BLaER1 treated with 17β-estradiol and CSF1 and Interleukin-3, amounts not matched to agents 10 nM and 100 nM (cell line): ENCODE results near the gene FUT8.

ENCODE experiments used
- H3K27ac ChIP-seq, 11 experiments: shearing (Covaris generic); formaldehyde crosslinking; 2 replicates each; pipeline ENCODE4 v1.8.1; 2022
- H3K27me3 ChIP-seq, 11 experiments: shearing (Covaris generic); formaldehyde crosslinking; 2 replicates each; pipeline ENCODE4 v1.8.1; 2022
- H3K36me3 ChIP-seq, 11 experiments: shearing (Covaris generic); formaldehyde crosslinking; 2 replicates each; pipeline ENCODE4 v1.8.1; 2022
- H3K4me1 ChIP-seq, 10 experiments: shearing (Covaris generic); formaldehyde crosslinking; 2 replicates each; pipeline ENCODE4 v1.8.1; 2022
- H3K4me2 ChIP-seq, 11 experiments: shearing (Covaris generic); formaldehyde crosslinking; 2 replicates each; pipeline ENCODE4 v1.8.1; 2022
- H3K4me3 ChIP-seq, 10 experiments: shearing (Covaris generic); formaldehyde crosslinking; 2 replicates each; pipeline ENCODE4 v1.8.1; 2022
- H3K9ac ChIP-seq, 11 experiments: shearing (Covaris generic); formaldehyde crosslinking; 2 replicates each; pipeline ENCODE4 v1.8.1; 2022
- H3K9me3 ChIP-seq, 11 experiments: shearing (Covaris generic); formaldehyde crosslinking; replicated peaks in 1 of 11; 2 replicates each; pipeline ENCODE4 v1.8.1; 2022
- H4K20me1 ChIP-seq, 11 experiments: shearing (Covaris generic); formaldehyde crosslinking; 2 replicates each; pipeline ENCODE4 v1.8.1; 2022
- Cebpa-rat ChIP-seq, 11 experiments: shearing (Covaris generic); IDR thresholded peaks; 2 replicates each; pipeline ENCODE4 v1.8.1; 2022

FUT8 gene

GRCh38 chr14:65472189-65472588 lies 59.7 kb downstream of the FUT8 start:
- TF ChIP-seq Cebpa-rat (IDR thresholded peaks at IDR 0.05): no peak
- Histone ChIP-seq H3K9ac (no peak overlapping the region), H3K36me3 (peaks cover 0 to 24% (median 5%) of the 10 kb centered on the region in 11 experiments; a peak in 12 of 22 replicates), H3K4me2 (peak overlapping the region in 1 of 11 experiments; percentile 7; a peak in 1 of 22 replicates), H3K9me3 (no peaks in the 10 kb centered on the region; a peak in 1 of 22 replicates), H3K27me3 (no peaks in the 10 kb centered on the region), H3K4me3 (no peak overlapping the region), H3K4me1 (peaks cover 19 to 28% (median 24%) of the 10 kb centered on the region in 10 experiments), H4K20me1 (peaks cover 0 to 23% (median 6%) of the 10 kb centered on the region in 11 experiments; a peak in 9 of 22 replicates), H3K27ac (0 out of 22 replicates have a peak overlapping the region, but pooled peaks of 1 of the 11 experiments have one; percentile 8)

GRCh38 chr14:65476273-65476941 lies 63.9 kb downstream of the FUT8 start:
- H3K27ac ChIP-seq: no peak overlapping the region
- H3K4me1 ChIP-seq: peaks cover 1 to 10% (median 7%) of the 10 kb centered on the region in 10 experiments; a peak in 15 of 20 replicates
- H3K9ac ChIP-seq: no peak overlapping the region
- peaks cover 0 to 12% (median 0%) of the 10 kb centered on the region in 11 experiments; a peak in 3 of 22 replicates for H3K36me3 ChIP-seq
- no peaks in the 10 kb centered on the region for H3K9me3 ChIP-seq
- no peaks in the 10 kb centered on the region for H3K27me3 ChIP-seq
- H3K4me2 ChIP-seq: no peak overlapping the region
- H4K20me1 ChIP-seq: peaks cover 0 to 7% (median 0%) of the 10 kb centered on the region in 11 experiments; a peak in 2 of 22 replicates
- no peak for TF ChIP-seq Cebpa-rat (IDR thresholded peaks at IDR 0.05)
- no peak overlapping the region for H3K4me3 ChIP-seq

- no peak overlapping the region for H3K9ac ChIP-seq
- no peaks in the 10 kb centered on the region for H3K9me3 ChIP-seq
- no peak overlapping the region for H3K4me3 ChIP-seq
- H3K36me3 ChIP-seq: peaks cover 0 to 12% (median 0%) of the 10 kb centered on the region in 11 experiments; a peak in 3 of 22 replicates
- H3K4me1 ChIP-seq: peaks cover 0 to 5% (median 3%) of the 10 kb centered on the region in 10 experiments; a peak in 6 of 20 replicates
- H3K4me2 ChIP-seq: no peak overlapping the region
- no peak for TF ChIP-seq Cebpa-rat (IDR thresholded peaks at IDR 0.05)
- peaks cover 0 to 2% (median 0%) of the 10 kb centered on the region in 11 experiments; a peak in 2 of 22 replicates for H4K20me1 ChIP-seq
- H3K27me3 ChIP-seq: no peaks in the 10 kb centered on the region
- no peak overlapping the region for H3K27ac ChIP-seq
These were observed 64.4 kb downstream of the FUT8 start for GRCh38 chr14:65476942-65477318.

- H3K4me2 ChIP-seq: no peak overlapping the region
- no peaks in the 10 kb centered on the region for H3K9me3 ChIP-seq
- H3K9ac ChIP-seq: no peak overlapping the region
- H3K36me3 ChIP-seq: peaks cover 0 to 12% (median 0%) of the 10 kb centered on the region in 11 experiments; a peak in 2 of 22 replicates
- no peaks in the 10 kb centered on the region for H3K27me3 ChIP-seq
- peaks cover 0 to 6% (median 0%) of the 10 kb centered on the region in 11 experiments; a peak in 3 of 22 replicates for H4K20me1 ChIP-seq
- TF ChIP-seq Cebpa-rat (IDR thresholded peaks at IDR 0.05): no peak
- H3K27ac ChIP-seq: no peak overlapping the region
- no peak overlapping the region for H3K4me3 ChIP-seq
- peaks cover 0 to 5% (median 0%) of the 10 kb centered on the region in 10 experiments; a peak in 1 of 20 replicates for H3K4me1 ChIP-seq
These were observed 65.5 kb downstream of the FUT8 start for GRCh38 chr14:65478017-65478416.

GRCh38 chr14:65478596-65478995 lies 66.1 kb downstream of the FUT8 start:
- no peak overlapping the region for H3K27ac ChIP-seq

GRCh38 chr14:65479386-65479785 lies 66.9 kb downstream of the FUT8 start:
- H3K9ac ChIP-seq: no peak overlapping the region
- no peak overlapping the region for H3K4me2 ChIP-seq
- peaks cover 0 to 12% (median 0%) of the 10 kb centered on the region in 11 experiments; a peak in 2 of 22 replicates for H3K36me3 ChIP-seq
- TF ChIP-seq Cebpa-rat (IDR thresholded peaks at IDR 0.05): no peak
- H3K27me3 ChIP-seq: no peaks in the 10 kb centered on the region
- H3K27ac ChIP-seq: no peak overlapping the region
- H3K4me1 ChIP-seq: peaks cover 0 to 5% (median 0%) of the 10 kb centered on the region in 10 experiments; a peak in 1 of 20 replicates
- peaks cover 0 to 15% (median 0%) of the 10 kb centered on the region in 11 experiments; a peak in 3 of 22 replicates for H4K20me1 ChIP-seq
- H3K9me3 ChIP-seq: no peaks in the 10 kb centered on the region
- no peak overlapping the region for H3K4me3 ChIP-seq

More at GRCh38 chr14:65478596-65478995, 66.1 kb downstream of the FUT8 start:
- Histone ChIP-seq H3K27me3 (no peaks in the 10 kb centered on the region), H3K4me2 (no peak overlapping the region), H3K9ac (no peak overlapping the region), H3K9me3 (no peaks in the 10 kb centered on the region), H3K4me1 (peaks cover 0 to 5% (median 0%) of the 10 kb centered on the region in 10 experiments; a peak in 1 of 20 replicates), H4K20me1 (peaks cover 0 to 8% (median 0%) of the 10 kb centered on the region in 11 experiments; a peak in 3 of 22 replicates), H3K4me3 (no peak overlapping the region), H3K36me3 (peaks cover 0 to 12% (median 0%) of the 10 kb centered on the region in 11 experiments; a peak in 2 of 22 replicates)
- TF ChIP-seq Cebpa-rat (IDR thresholded peaks at IDR 0.05): no peak

GRCh38 chr14:65482757-65483438 lies 70.4 kb downstream of the FUT8 start:
- H3K36me3 ChIP-seq: peaks cover 0 to 13% (median 0%) of the 10 kb centered on the region in 11 experiments; a peak in 2 of 22 replicates

GRCh38 chr14:65483647-65484046 lies 71.1 kb downstream of the FUT8 start:
- Histone ChIP-seq H4K20me1 (peaks cover 0 to 25% (median 0%) of the 10 kb centered on the region in 11 experiments; a peak in 4 of 22 replicates), H3K36me3 (peaks cover 0 to 13% (median 0%) of the 10 kb centered on the region in 11 experiments; a peak in 1 of 22 replicates), H3K4me1 (peaks cover 0 to 5% (median 0%) of the 10 kb centered on the region in 10 experiments; a peak in 1 of 20 replicates), H3K4me3 (no peak overlapping the region), H3K27me3 (no peaks in the 10 kb centered on the region), H3K4me2 (no peak overlapping the region), H3K9me3 (no peaks in the 10 kb centered on the region), H3K9ac (no peak overlapping the region), H3K27ac (no peak overlapping the region)
- TF ChIP-seq Cebpa-rat (IDR thresholded peaks at IDR 0.05): no peak

More at GRCh38 chr14:65482757-65483438, 70.4 kb downstream of the FUT8 start:
- Histone ChIP-seq H4K20me1 (peaks cover 0 to 20% (median 0%) of the 10 kb centered on the region in 11 experiments; a peak in 4 of 22 replicates), H3K27me3 (no peaks in the 10 kb centered on the region), H3K9ac (no peak overlapping the region), H3K9me3 (no peaks in the 10 kb centered on the region), H3K4me2 (no peak overlapping the region), H3K4me1 (peaks cover 0 to 5% (median 0%) of the 10 kb centered on the region in 10 experiments; a peak in 1 of 20 replicates), H3K27ac (no peak overlapping the region), H3K4me3 (no peak overlapping the region)
- no peak for TF ChIP-seq Cebpa-rat (IDR thresholded peaks at IDR 0.05)

- H3K27ac ChIP-seq: no peak overlapping the region
- no peaks in the 10 kb centered on the region for H3K4me1 ChIP-seq
- no peak for TF ChIP-seq Cebpa-rat (IDR thresholded peaks at IDR 0.05)
- H3K36me3 ChIP-seq: peaks cover 0 to 13% (median 0%) of the 10 kb centered on the region in 11 experiments; a peak in 3 of 22 replicates
- no peak overlapping the region for H3K4me3 ChIP-seq
- H3K4me2 ChIP-seq: no peak overlapping the region
- no peak overlapping the region for H3K9ac ChIP-seq
- H3K27me3 ChIP-seq: no peaks in the 10 kb centered on the region
- no peaks in the 10 kb centered on the region for H3K9me3 ChIP-seq
- H4K20me1 ChIP-seq: peaks cover 0 to 25% (median 0%) of the 10 kb centered on the region in 11 experiments; a peak in 4 of 22 replicates
These were observed 73.0 kb downstream of the FUT8 start for GRCh38 chr14:65485516-65485915.
